ENCODE results near the gene SMAD3. TPM values are rescaled to one million over a fixed set of nuclear protein-coding genes. Genes with fewer than 3 reads are reported as not detected.
"Not testable (repeated sequence)": the region's sequence is repeated elsewhere in the genome, so short reads cannot be mapped to it uniquely, and the experiment has no call there.

Gene SMAD3
- total RNA-seq, 1 experiment from 2014 or later = 21.9 TPM

DNA sequence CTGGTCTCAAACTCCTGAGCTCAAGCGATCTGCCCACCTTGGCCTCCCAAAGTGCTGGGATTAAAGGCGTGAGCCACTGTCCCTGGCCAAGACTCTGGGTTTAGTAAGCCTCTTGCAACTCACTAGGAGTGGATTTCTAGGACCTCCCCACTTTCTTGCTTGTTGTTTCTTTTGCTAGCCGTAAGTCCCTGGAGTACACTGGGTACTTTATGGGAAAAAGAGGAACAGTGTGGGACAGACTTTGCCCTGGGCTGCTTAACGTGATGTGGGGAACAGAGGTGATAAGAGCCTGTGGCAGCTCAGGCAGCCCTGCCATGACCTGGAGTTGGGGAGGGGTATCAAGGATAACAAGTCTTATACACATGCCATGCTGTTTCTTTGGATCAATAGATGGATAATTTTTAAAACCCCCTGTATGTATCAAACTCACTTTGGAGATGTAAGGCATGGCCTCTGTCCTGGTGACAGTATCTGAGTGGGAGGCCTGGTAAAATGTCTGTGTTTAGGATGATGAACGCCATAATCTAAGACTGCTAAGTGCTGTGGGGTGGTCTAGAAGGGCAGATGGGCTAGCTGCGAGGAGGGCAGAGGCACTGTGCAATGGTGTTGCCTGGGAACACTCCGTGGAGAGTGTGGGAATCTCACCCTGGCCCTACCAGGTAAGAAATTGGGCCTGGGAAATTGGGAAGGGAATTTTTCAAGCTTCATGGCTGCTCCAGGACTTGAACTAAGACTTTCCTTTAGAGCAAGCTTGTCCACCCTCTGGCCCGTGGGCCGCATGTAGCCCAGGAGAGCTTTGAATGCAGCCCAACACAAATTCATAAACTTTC is 54.8 kb downstream of the SMAD3 start:
- in situ Hi-C loops (cut with HindIII; ENCODE audit: low sequenced_read_pairs) = no loop called here
- no peak for DNase-seq (ENCODE audit: low spot score)

- DNase-seq (ENCODE audit: low spot score) = no peak
- in situ Hi-C loops (cut with HindIII; ENCODE audit: low sequenced_read_pairs) = no loop called here
These were observed 55.6 kb downstream of the SMAD3 start for GRCh38 chr15:67120839-67121643.

DNA sequence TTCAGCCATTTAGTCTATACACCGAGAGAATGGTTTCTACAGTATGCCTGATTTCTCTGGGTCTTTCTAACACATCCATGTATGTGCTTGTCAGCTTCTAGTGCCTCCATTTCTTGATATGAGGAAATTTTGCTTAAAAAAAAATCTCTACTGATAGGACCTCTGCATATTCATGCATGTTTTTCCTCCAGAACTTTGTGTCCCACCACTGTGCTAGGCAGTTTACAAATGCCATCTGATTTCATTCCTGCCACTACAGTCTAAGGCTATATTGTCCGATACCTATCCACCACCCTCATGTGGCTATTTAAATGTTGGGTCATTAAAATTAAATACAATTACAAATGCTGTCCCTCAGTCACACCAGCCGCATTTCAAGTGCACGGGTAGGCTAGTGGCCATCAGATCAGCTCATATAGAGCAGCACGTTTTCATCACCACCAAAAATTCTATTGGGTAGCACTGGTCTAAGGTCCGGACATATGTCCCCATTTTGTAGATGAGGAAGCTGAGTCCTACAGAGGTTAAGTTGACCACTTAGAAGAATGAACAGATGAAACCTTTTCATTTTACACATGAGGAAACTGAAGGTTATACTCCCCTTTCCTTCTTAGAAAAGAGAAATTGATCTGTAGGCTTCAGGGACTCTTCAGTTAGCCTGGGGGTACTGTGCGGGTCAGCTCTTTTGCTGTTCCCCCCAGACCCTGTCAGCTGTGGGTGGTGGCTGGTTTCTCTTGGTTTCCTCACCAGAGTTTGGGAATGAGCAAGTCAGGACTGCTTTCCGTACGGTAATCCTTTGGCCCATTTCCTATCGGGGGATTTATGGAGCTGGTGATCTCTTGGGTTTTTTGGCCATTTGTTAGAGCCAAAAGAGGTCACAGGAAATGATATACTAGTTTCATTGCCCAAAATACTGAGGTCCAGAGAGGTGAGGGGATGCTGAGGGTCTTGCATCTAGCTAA is 56.5 kb downstream of the SMAD3 start:
- in situ Hi-C loops (cut with HindIII; ENCODE audit: low sequenced_read_pairs) = no loop called here
- DNase-seq (ENCODE audit: low spot score) = no peak

DNA sequence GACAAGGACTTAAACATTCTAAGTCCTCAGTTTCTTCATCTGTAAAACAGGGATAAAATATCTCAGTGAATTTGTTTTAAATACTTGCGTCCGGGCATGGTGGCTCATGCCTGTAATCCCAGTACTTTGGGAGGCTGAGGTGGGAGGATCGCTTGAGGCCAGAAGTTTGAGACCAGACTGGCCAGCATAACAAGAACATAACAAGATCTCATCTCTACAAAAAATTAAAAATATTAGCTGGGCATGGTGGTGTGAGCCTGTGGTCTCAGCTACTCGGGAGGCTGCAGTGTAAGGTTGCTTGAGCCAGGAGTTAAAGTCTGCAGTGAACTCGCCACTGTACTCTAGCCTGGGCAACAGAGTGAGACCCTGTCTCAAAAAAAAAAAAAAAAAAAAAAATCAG is 57.4 kb downstream of the SMAD3 start:
- in situ Hi-C loops (cut with HindIII; ENCODE audit: low sequenced_read_pairs) = not testable (repeated sequence)

GRCh38 chr15:67123291-67123690 is 57.9 kb downstream of the SMAD3 start:
- in situ Hi-C loops (cut with HindIII; ENCODE audit: low sequenced_read_pairs) = not testable (repeated sequence)

More for the DNA sequence above, 57.4 kb downstream of the SMAD3 start:
- not testable (repeated sequence) for DNase-seq (ENCODE audit: low spot score)

DNA sequence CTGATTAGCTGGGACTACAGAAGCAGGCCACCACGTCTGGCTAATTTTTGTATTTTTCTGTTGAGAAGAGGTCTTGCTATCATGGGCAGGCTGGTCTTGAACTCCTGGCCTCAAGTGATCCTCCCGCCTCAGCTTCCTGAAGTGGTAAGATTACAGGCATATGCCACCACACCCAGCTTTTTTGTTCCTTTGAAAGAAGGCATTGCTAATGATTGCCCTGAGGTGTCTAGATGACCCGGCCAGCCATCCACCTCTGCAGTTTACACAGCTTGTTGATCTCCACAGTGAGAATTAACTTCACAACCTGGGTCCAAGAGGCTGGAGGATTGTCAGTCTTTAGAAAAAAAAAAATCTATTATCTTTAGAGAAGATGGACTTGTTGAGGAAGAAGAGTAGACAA is 58.7 kb downstream of the SMAD3 start:
- in situ Hi-C loops (cut with HindIII; ENCODE audit: low sequenced_read_pairs) = no loop called here
- no peak for DNase-seq (ENCODE audit: low spot score)

More at GRCh38 chr15:67123291-67123690, 57.9 kb downstream of the SMAD3 start:
- DNase-seq (ENCODE audit: low spot score) = not testable (repeated sequence)

DNA sequence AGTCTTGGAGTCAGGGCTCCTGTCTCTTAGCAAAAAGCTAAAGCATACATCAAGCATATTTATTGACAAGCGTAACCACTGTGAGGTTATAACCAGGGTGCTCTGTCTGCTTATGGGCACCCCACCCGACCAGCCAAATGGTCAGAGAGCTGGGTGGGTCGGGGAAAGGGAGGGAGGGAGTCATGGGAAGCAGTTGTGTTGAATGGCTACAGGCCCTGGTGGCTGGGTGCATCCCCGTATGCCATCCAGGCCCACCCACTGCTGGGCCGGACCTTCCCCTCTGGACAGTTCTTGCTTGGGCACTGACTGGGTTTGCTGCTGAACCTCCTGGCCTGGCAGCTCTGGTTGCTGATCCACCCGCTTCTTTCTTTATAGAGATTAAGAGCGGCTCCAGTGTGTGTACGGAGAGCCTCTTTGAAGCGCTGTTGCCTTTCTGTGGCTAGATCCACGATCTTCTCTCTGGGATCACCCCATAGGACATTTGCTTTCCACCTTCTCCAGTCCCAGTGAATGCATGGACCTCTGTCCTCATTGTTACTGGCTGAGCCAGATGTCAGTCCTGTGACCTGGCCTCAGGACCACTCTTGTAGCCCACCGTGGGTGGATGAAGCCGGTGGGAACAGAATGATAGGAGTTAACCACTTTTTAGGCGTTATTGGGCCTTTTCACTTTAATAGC is 59.6 kb downstream of the SMAD3 start:
- no peak for DNase-seq (ENCODE audit: low spot score)
- in situ Hi-C loops (cut with HindIII; ENCODE audit: low sequenced_read_pairs) = no loop called here

- no peak for DNase-seq (ENCODE audit: low spot score)
- in situ Hi-C loops (cut with HindIII; ENCODE audit: low sequenced_read_pairs) = no loop called here
These were observed 60.4 kb downstream of the SMAD3 start for GRCh38 chr15:67125589-67126502.

DNA sequence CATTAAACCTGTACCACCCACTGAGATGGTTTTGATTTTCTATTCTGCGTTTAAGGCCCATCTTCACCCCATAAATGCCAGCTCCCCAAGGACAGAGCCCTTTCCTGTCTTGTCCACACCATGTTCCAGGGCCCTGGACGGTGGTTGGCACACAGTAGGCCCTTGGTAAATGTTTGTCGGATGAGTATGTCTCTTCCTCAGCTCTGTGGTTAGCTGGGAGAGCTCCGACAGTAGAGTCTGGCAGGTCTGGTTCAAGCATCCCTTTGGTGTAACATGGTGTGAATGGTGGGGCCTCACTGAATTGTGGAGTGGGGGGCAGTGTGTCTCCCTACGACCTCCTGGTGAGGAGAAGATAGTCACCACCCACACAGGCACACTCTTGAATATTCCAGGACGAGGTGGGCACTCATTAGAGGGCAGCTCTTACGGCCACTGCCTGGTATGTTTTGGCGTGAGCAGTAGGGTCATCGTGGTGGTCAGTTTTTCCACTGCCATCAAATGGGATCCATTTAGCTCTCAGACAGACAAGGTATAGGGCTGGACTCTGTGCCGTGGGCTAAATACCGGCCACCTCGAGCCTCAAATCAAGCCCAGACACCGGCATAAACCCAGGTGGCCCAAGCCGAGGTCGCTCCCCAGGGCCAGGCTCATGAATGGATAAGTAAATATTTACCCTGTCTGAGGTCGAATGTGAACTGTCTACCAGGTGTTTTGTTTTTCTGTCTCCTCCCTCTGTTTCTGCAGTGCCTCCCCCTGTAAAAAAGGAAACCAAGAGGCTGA is 61.3 kb downstream of the SMAD3 start:
- in situ Hi-C loops (cut with HindIII; ENCODE audit: low sequenced_read_pairs) = no loop called here

DNA sequence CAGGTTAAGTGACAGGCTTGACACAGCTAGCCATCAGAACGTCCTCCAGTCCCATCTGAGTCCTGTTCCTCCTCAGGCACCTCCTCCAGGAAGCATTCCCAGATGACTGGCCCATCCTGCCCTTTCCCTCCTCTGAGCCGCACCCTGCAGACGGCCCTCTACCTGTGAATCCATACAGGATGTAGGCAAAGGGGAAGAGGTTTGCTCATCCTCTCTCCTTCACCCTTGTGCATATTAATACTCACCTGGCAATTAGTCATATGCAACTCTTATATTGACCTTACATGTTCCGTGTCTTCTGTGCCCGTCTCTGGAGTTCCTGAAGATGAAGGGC is 61.9 kb downstream of the SMAD3 start:
- no peak for DNase-seq (ENCODE audit: low spot score)
- in situ Hi-C loops (cut with HindIII; ENCODE audit: low sequenced_read_pairs) = no loop called here

More for the DNA sequence above, 61.3 kb downstream of the SMAD3 start:
- DNase-seq (ENCODE audit: low spot score) = no peak

GRCh38 chr15:67127965-67128364 is 62.6 kb downstream of the SMAD3 start:
- in situ Hi-C loops (cut with HindIII; ENCODE audit: low sequenced_read_pairs) = no loop called here
- DNase-seq (ENCODE audit: low spot score) = no peak

DNA sequence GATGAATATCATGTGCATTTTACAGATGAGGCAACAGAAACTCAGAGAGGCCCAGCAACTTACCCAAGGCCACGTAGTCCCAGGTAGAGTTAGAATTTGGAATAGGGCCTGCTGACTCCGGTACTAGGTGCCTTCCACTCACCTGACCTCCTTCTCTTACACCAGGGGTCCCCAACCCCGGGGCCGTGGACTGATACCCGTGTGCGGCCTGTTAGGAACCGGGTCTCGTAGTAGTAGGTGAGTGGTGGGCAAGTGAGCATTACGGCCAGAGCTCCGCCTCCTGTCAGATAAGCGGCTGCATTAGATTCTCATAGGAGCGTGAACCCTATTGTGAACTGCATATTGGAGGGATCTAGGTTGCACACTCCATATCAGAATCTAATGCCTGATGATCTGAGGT is 64.8 kb downstream of the SMAD3 start:
- no peak for DNase-seq (ENCODE audit: low spot score)
- in situ Hi-C loops (cut with HindIII; ENCODE audit: low sequenced_read_pairs) = no loop called here

GRCh38 chr15:67130673-67131601 is 65.5 kb downstream of the SMAD3 start:
- in situ Hi-C loops (cut with HindIII; ENCODE audit: low sequenced_read_pairs) = no loop called here
- no peak for DNase-seq (ENCODE audit: low spot score)

- in situ Hi-C loops (cut with HindIII; ENCODE audit: low sequenced_read_pairs) = no loop called here
- DNase-seq (ENCODE audit: low spot score) = no peak
These were observed 66.9 kb downstream of the SMAD3 start for GRCh38 chr15:67132276-67132675.

DNA sequence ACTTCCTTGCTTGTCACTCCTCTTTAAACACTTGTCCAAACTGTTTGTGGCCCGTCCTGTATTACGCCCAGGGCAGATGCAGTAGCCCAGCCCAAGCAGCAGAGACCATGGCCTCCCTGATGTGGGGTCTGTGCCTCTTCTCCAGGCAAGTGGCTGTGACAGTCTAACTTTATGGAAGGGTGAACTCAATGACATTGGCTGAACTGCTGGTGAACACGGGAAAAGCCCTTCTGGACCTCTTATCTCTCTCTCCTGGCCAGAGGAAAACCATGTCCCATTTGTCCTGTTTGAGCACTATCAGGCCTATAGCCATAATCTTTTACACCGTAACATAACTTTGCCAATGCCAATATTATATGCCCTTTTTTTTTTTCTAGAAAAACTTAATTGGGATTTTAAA is 67.6 kb downstream of the SMAD3 start:
- in situ Hi-C loops (cut with HindIII; ENCODE audit: low sequenced_read_pairs) = no loop called here
- DNase-seq (ENCODE audit: low spot score) = no peak

- DNase-seq (ENCODE audit: low spot score) = no peak
- in situ Hi-C loops (cut with HindIII; ENCODE audit: low sequenced_read_pairs) = no loop called here
These were observed 68.3 kb downstream of the SMAD3 start for GRCh38 chr15:67133738-67134066.

All from G401 (cell line).